ENCODE results near the gene ZNF276.

ZNF276 gene

GRCh38 chr16:89786474-89787364, 65.4 kb downstream of the ZNF276 start:
- no peak for DNase-seq (ENCODE audit: extremely low spot score)
- ChIA-PET CTCF (interaction anchor here (0.7 to 2.1 kb wide), 4 partner anchors 9 to 87 kb away, joined by 3 to 9 read pairs (median 4); no protein-coding TSS in a partner anchor), POLR2A (no interaction called here)
- TF ChIP-seq CTCF (IDR thresholded peaks at IDR 0.05; ENCODE audit: control extremely low read depth, extremely low read depth, low read depth, missing control alignments) = no peak

DNA sequence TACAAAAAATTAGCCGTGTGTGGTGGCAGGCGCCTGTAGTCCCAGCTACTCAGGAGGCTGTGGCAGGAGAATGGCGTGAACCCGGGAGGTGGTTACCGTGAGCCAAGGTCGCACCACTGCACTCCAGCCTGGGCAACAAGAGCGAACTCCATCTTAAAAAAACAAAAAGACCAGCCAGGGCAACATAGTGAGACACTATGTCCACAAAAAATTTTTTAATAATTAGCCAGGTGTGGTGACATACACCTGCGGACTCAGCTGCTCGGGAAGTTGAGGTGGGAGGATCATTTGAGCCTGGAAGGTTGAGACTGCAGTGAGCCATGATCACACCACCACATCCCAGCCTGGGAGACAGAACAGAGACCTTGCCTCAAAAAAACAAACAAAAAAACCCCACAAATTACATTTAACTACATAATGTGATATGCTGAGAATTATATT, 66.0 kb downstream of the ZNF276 start:
- TF ChIP-seq CTCF (IDR thresholded peaks at IDR 0.05; ENCODE audit: control extremely low read depth, extremely low read depth, low read depth, missing control alignments) = no peak
- ChIA-PET POLR2A (no interaction called here), CTCF (interaction anchor here (1.6 to 7.7 kb wide), 3 partner anchors 35 to 80 kb away, joined by 4 to 115 read pairs (median 15); no protein-coding TSS in a partner anchor)
- DNase-seq (ENCODE audit: extremely low spot score) = no peak
